HG02943 (cell line): Measurements from ENCODE around the gene FHL2.

ENCODE experiments used
- ATAC-seq: cut with Tn5 transposase; IDR thresholded peaks from one replicate; pipeline ENCODE4 v1.9.1; 2021; ENCODE audit warnings: mild to moderate bottlenecking, low read depth, moderate library complexity; ENCODE audit not compliant: unreplicated experiment

The FHL2 gene

GRCh38 chr2:105324101-105324500 is 74.8 kb downstream of the FHL2 start:
- no peak for ATAC-seq

DNA sequence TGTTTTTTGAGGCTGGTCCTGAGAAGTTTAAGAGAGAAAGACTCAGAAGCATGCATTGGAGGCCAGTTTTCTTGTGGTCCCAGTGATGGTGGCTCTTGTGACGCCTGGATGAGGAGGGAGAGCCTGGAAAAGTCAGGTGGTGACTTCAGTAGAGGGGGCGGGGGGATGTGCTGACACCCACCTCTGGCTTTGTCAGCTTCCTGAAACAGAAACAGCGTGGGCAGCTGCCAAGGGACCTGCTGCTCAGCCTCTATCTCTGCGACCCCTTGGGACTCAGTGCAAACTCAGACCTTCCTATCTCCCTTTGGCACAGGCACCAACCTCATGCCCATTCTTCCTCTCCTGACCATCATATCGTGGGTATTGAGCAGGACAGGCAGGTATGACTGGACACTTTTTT is 75.7 kb downstream of the FHL2 start:
- ATAC-seq, result no peak

GRCh38 chr2:105321875-105322646 is 76.8 kb downstream of the FHL2 start:
- no peak for ATAC-seq

DNA sequence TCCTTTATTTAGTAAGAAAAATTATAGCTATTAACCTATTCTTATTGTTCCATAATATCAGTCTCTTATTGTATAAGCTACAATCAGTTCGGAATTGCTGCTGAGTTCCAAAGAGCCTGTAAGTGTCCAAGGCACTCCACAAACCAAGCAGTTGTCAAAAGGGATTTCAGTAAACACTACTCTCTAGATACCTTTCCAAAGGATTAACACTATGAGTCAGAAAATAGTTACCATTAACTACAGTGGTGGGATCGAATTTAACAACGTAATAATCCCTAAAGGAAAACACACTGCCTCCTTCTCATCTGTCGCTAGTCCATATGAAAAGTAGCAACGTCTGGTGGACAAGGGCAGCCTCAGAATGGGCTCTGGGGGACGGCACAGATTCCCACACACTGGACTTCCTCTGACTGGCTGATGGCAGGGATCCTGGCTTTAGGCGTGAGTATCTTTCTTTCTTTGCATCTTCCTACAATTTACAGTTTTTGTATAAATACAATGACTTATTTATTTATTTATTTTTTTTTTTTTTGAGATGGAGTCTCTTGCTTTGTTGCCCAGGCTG is 78.1 kb downstream of the FHL2 start:
- ATAC-seq, result no peak

DNA sequence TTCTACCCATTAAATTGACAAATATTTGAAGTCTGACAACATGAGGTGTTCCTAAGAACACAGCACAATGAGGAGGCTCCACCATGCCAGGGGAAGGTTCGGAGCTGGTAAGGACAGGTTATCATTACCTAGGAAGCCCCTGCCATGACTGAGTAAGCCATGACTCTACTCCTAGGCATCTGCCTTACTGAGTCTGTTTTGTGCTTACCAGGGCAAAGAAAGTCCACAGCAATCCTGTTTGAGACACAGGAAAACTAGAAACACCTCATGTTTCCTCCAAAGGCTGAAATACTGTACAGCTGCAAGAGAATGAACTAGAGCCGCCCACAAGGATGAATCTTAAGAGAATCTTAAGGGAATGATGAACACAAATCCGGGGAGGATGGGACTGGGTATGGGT is 80.9 kb downstream of the FHL2 start:
- no peak for ATAC-seq

GRCh38 chr2:105315314-105315713 is 83.5 kb downstream of the FHL2 start:
- no peak for ATAC-seq

DNA sequence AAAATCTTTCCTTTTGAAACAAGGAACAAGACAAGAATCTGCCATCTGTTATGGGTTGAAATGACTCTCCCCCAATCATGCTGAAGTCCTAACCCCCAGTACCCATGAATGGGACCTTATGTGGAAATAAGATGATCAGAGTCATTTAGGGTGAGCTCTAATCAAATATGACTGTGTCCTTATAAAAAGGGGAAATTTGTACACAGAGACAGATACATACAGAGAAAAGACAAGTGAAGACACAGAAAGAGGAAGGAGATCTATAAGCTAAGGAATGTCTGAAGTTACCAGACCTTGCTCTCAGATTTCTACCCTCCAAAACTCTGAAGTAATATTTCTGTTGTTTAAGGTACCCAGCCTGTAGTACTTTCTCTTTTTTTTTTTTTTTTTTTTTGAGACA is 85.0 kb downstream of the FHL2 start:
- no peak for ATAC-seq
